ENCODE results near the gene TSNAXIP1.

TSNAXIP1 gene

DNA sequence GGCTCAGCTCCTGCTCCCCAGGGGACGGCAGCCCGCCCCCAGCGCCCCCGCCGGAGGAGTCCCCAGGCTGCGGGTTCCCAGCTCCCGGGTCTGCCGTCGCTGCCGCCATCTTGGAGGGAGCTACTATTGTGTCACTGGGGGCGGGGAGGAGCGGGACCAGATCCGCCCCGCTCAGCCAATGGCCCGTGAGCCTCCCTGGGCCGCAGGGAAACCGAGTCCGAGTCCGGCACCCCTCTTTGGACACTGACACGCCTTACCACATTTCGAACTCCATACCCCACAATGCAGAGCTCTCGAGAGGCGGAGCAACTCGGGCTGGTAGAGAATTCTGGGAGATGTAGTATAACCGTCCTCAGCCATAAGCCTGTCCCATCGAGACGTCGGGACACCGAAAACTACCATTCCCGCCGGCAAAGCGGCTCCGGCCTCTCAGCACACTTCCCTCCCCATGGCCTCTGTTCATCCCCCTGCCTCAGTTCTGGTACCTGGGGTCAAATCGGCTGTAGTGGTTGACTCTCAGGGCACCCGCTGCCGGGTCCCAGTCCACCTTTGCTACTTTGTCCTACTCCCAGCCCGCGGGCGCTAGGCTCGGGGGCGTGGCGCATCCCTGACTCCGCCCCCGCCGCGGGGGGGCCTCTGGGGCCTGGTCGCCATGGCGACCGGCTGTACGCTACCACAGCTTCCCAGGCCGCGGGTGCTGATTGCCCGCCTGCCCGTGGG lies at the start of gene TSNAXIP1, which contains the start of gene RANBP10:
Gene TSNAXIP1, plus strand, starts transcription at position 462 of the 720 bp plus-strand sequence. CDS start 261 bp downstream, outside the sequence.
Gene RANBP10, minus strand, starts transcription at position 133 of the 720 bp plus-strand sequence. Its CDS starts 24 bp downstream, at position 109.
- peak; percentile 82 to 94 (median 92) for DNase-seq (ENCODE audit: low read depth in 3 of 3)

DNA sequence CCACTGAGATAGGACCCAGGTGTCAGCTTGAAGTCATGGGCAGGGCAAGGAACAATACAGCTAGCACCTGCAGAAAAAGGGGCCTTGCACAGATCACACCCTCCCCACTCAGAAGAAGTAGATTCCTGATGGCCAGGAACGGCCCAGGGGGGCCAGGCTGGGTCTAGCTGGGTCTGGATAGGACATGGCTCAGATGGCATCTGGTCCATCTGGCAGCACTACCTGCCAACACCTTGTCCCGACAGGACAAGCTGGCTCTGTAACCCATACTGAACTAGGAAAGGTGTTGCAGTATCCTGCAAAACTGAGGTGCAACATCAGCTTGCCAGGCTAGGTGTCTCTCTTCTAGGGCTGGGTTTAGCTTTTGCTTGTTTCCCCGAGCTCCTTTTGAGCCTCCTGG lies 48.7 kb upstream of the TSNAXIP1 start:
- no peak for DNase-seq (ENCODE audit: low read depth in 3 of 3)

DNA sequence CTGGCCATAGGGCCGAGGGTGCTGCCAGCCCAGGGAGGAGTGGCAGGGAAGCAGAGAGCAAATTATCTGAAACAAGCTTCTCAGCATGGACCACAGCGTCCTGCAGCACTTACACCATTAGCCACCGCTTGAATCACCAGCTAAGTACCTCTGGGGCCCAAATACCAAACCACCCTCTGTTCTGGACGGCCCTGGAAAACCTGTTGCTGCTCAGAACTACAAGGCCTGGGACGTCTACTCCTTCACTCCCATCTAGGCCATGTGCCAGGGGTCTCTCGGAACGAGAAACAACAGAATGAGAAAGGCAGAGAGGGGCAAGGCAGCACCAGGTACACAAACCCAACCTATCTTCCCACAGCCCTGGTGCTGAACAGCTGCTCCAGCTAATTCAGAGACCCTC lies 47.7 kb upstream of the TSNAXIP1 start:
- DNase-seq (ENCODE audit: low read depth in 3 of 3): no peak

- DNase-seq (ENCODE audit: low read depth in 3 of 3): no peak
These were observed 46.3 kb upstream of the TSNAXIP1 start for GRCh38 chr16:67760206-67760955.

DNA sequence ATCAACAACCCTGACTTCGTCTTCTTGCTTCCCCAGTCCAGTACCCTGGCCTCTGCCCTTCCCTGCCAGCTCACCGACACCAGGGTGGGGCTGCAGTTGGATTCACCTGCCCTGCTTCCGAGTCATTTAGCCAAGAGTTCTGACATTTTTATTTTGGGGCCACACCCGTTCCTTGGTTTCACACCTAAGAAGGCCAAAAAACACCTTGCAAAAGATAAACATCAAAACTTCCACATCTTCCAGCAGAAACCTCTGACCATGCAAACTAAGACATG lies 45.8 kb upstream of the TSNAXIP1 start:
- no peak for DNase-seq (ENCODE audit: low read depth in 3 of 3)

GRCh38 chr16:67761924-67762323 lies 44.8 kb upstream of the TSNAXIP1 start:
- no peak for DNase-seq (ENCODE audit: low read depth in 3 of 3)

GRCh38 chr16:67762385-67762784 lies 44.3 kb upstream of the TSNAXIP1 start:
- no peak for DNase-seq (ENCODE audit: low read depth in 3 of 3)

GRCh38 chr16:67763066-67763465 lies 43.6 kb upstream of the TSNAXIP1 start:
- DNase-seq (ENCODE audit: low read depth in 3 of 3): no peak

GRCh38 chr16:67764158-67764667 lies 42.5 kb upstream of the TSNAXIP1 start:
- DNase-seq (ENCODE audit: low read depth in 3 of 3): no peak

DNA sequence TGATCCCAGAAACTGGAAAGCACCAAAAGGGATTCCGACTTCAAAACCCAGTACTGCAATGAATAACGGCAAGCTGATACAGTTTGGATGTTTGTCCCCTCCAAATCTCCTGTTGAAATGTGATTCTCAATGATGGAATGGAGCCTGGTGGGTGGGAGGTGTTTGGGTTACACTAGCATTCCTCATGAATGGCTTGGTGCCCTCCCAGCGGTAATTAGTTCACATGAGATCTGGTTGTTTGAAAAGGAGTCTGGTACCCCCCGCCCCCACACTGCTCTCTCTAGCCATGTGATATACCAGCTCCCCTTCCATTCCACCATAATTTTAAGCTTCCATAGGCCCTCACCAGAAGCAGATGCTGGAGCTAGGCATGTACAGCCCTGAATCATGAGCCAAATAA lies 40.4 kb upstream of the TSNAXIP1 start:
- DNase-seq (ENCODE audit: low read depth in 3 of 3): no peak

- DNase-seq (ENCODE audit: low read depth in 3 of 3): no peak
These were observed 38.7 kb upstream of the TSNAXIP1 start for GRCh38 chr16:67767953-67768352.

GRCh38 chr16:67770346-67770991 lies 36.2 kb upstream of the TSNAXIP1 start:
- no peak for DNase-seq (ENCODE audit: low read depth in 3 of 3)

DNA sequence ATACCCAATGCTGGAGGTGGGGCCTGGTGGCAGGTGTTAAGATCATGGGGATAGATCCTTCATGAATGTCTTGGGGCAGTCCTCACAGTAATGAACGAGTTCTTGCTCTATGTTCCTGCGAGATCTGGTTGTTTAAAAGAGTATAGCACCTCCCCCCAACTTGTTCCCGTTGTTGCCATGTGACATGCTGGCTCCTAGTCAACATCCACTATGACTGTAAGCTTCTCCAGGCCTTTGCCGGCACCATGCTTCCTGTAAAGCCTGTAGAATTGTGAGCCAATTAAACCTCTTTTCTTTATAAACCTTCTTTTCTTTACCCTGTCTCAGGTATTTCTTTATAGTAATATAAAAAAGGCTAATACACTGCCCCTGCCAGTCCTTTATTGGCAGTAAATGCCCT lies 33.6 kb upstream of the TSNAXIP1 start:
- DNase-seq (ENCODE audit: low read depth in 3 of 3): no peak

DNA sequence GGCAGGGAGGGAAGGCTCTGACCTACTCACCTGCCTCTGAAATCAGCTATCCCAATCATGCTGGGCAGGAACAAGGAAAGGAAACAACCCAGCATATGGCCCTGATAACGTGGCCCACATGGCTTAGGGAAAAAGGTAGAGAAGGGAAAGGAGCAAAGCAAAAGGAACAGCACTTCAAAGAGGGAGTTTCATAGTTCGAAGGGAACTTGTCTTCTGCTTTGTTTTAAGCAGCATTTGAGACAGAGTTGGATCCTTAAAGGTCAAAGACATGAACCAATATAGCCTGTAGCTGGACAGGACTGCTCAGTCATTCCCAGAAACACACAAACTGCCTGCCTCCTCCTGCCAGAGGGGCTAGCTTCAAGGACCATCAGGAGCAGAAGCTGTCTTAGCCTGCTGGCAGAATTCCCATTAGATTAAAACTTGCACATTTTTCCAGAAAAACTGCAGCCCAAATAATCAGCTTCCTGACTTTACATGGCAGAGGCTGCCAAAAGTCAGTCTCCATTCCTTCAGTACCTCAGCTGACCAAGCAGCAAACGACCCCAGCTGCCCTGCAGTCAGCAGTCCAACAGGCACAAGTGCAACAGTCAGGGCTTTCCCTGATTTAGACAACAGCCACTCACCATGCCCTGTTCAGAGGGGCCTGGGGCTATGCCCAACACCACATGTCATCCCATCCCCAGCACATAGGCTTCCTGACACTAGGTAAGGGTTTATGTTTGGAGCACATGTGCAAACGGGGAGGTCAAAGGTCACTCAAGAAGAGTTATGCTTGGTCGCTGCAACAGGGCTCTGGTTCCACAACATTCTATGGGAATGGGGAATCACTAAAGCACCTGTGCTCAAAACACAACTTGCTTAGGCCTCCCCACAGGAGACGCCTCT lies 32.9 kb upstream of the TSNAXIP1 start:
- no peak for DNase-seq (ENCODE audit: low read depth in 3 of 3)

DNA sequence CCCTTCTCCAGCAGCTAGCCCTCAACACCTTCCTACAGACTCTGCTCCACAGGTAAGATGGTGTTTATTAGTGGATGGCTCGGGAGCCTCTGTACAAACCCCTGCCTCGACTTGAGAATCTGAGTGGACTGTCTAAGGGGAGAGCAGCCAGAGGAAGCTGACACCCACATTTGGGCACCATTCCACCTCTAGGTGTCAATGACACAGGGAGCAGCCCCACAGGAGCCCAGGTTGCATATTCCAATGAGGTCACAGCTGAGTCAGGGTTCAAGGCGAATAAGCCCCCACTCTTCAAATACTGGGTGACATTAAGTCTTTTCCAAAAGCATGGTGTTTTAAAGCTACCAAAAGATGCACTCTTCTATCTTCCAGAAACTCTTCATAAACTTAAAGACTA lies 32.2 kb upstream of the TSNAXIP1 start:
- no peak for DNase-seq (ENCODE audit: low read depth in 3 of 3)

DNA sequence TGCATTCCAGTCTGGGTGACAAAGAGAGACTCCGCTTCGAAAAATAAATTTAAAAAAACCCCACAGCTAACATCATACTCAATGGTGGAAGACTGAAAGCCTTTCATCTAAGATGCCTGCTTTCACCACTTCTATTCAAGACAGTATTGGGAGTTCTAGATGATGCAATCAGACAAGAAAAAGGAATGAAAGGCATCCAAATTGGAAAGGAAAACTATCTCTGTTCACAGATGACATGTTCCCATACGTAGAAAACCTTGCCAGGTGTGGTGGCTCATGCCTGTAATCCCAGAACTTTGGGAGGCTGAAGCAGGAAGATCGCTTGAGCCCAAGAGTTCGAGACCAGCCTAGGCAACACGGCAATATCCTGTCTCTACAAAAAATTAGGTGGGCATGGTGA lies 31.4 kb upstream of the TSNAXIP1 start:
- DNase-seq (ENCODE audit: low read depth in 3 of 3): no peak

- no peak for DNase-seq (ENCODE audit: low read depth in 3 of 3)
These were observed 27.3 kb upstream of the TSNAXIP1 start for GRCh38 chr16:67779256-67780014.

DNA sequence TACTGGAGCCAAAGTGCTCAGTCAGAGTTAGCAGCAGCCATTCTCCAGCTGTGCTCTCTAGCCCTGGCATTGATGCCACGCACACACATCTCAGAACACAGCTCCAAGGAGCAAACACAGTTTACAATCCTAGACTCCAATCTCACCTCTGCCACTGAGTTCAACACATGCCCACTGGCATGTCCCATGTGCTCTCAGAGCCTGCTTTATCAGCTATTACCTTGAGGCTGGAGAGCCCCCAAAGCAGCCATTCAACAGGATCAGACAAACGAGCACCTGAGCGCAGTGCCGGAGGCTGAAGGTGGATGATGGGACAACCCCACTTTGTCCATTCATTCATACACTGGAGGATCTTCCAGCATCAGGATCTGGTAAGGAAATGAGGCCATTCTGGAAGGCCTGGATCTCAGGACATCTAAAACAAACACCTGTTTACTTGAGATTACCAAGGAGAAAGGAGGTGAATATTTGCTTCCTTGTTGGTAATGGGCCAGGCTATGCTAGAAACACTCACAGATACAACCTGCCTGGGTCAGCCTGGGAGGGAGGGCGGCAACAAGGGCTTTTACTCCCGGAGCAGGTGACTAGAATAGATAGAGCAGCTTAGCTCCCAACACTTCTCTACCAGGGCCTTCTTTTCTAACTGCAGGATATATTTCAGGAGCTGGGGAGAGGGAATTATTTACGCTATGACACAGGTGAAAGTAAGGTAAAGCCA lies 25.7 kb upstream of the TSNAXIP1 start:
- no peak for DNase-seq (ENCODE audit: low read depth in 3 of 3)

- no peak for DNase-seq (ENCODE audit: low read depth in 3 of 3)
These were observed 25.1 kb upstream of the TSNAXIP1 start for GRCh38 chr16:67781565-67781921.
